GM18520 (cell line): ENCODE results near the gene CIDEC.

ENCODE experiments used
- ATAC-seq: cut with Tn5 transposase; IDR thresholded peaks from one replicate; pipeline ENCODE4 v1.9.1; 2021; ENCODE audit not compliant: unreplicated experiment

CIDEC gene

GRCh38 chr3:9817436-9817835 is 62.6 kb downstream of the CIDEC start:
- ATAC-seq: no peak
